ENCODE results near the gene KIR2DL1.
"Not testable (repeated sequence)": the region's sequence is repeated elsewhere in the genome, so short reads cannot be mapped to it uniquely, and the experiment has no call there.

The KIR2DL1 gene

GRCh38 chr19:54769646-54770045, at the start of gene KIR2DL1:
TSS of gene KIR2DL1 (plus strand) at chr19:54769793. CDS start at chr19:54769851, 58 bp downstream.
- not testable (repeated sequence) for H3K4me1 Mint-ChIP-seq (ENCODE audit: low read depth); H3K27me3 Mint-ChIP-seq; H3K36me3 Mint-ChIP-seq; H3K27ac Mint-ChIP-seq; H3K4me3 Mint-ChIP-seq; H3K9me3 Mint-ChIP-seq (ENCODE audit: low read depth)

GRCh38 chr19:54724142-54724541, 45.5 kb upstream of the KIR2DL1 start, which contains the start of gene KIR3DL3:
TSS of gene KIR3DL3 (plus strand) at chr19:54724442. CDS start at chr19:54724497, 55 bp downstream.
- Mint-ChIP-seq H3K4me1 (ENCODE audit: low read depth) (no peaks in the 10 kb centered on the region), H3K27me3 (peaks cover 4% of the 10 kb centered on the region), H3K27ac (no peak within 1 kb of the TSS), H3K36me3 (peaks cover 2% of the 10 kb centered on the region), H3K4me3 (no peak within 1 kb of the TSS), H3K9me3 (ENCODE audit: low read depth) (peaks cover 28% of the 10 kb centered on the region)

- Mint-ChIP-seq H3K4me1 (ENCODE audit: low read depth) (no peaks in the 10 kb centered on the region), H3K27me3 (peaks cover 4% of the 10 kb centered on the region), H3K4me3 (no peak overlapping the region), H3K36me3 (peaks cover 2% of the 10 kb centered on the region), H3K9me3 (ENCODE audit: low read depth) (peaks cover 23% of the 10 kb centered on the region), H3K27ac (no peak overlapping the region)
Measured at GRCh38 chr19:54724644-54725043, 44.9 kb upstream of the KIR2DL1 start.

GRCh38 chr19:54725321-54725720, 44.3 kb upstream of the KIR2DL1 start:
- Mint-ChIP-seq H3K27me3 (peaks cover 4% of the 10 kb centered on the region), H3K4me1 (ENCODE audit: low read depth) (no peaks in the 10 kb centered on the region), H3K4me3 (no peak overlapping the region), H3K9me3 (ENCODE audit: low read depth) (peaks cover 16% of the 10 kb centered on the region), H3K27ac (no peak overlapping the region), H3K36me3 (peaks cover 2% of the 10 kb centered on the region)

- Mint-ChIP-seq H3K9me3 (ENCODE audit: low read depth) (peaks cover 4% of the 10 kb centered on the region), H3K4me3 (no peak overlapping the region), H3K4me1 (ENCODE audit: low read depth) (no peaks in the 10 kb centered on the region), H3K27ac (no peak overlapping the region), H3K27me3 (peaks cover 11% of the 10 kb centered on the region), H3K36me3 (no peaks in the 10 kb centered on the region)
Measured at GRCh38 chr19:54727562-54727961, 42.0 kb upstream of the KIR2DL1 start.

DNA sequence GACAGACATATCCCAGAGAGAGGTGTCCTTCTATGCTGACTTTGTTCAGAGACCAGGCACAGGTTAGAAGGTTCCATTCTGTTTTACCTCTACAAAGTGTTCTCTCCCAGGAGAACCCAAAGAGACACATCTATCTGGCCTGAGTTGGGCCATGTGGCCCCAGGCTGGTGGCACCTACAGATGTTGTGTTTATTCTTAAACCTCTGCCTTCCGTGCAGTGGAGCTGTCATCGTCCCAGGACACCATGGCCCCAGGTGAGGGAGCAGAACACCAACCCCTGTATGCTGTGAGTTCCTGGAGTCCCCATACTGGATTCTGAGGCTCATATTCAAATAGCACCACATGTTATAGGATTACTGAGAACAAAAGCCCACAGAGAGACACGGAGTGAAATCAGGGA, 41.4 kb upstream of the KIR2DL1 start:
- peaks cover 3% of the 10 kb centered on the region for H3K9me3 Mint-ChIP-seq (ENCODE audit: low read depth)
- no peak overlapping the region for H3K4me3 Mint-ChIP-seq
- no peak overlapping the region for H3K27ac Mint-ChIP-seq
- H3K36me3 Mint-ChIP-seq: no peaks in the 10 kb centered on the region
- H3K27me3 Mint-ChIP-seq: peaks cover 11% of the 10 kb centered on the region
- no peaks in the 10 kb centered on the region for H3K4me1 Mint-ChIP-seq (ENCODE audit: low read depth)

GRCh38 chr19:54729416-54730188, 40.0 kb upstream of the KIR2DL1 start:
- Mint-ChIP-seq H3K27ac (no peak overlapping the region), H3K4me3 (no peak overlapping the region), H3K36me3 (no peaks in the 10 kb centered on the region), H3K9me3 (ENCODE audit: low read depth) (no peaks in the 10 kb centered on the region), H3K4me1 (ENCODE audit: low read depth) (no peaks in the 10 kb centered on the region), H3K27me3 (peaks cover 11% of the 10 kb centered on the region)

GRCh38 chr19:54731191-54731590, 38.4 kb upstream of the KIR2DL1 start:
- no peaks in the 10 kb centered on the region for H3K4me1 Mint-ChIP-seq (ENCODE audit: low read depth)

DNA sequence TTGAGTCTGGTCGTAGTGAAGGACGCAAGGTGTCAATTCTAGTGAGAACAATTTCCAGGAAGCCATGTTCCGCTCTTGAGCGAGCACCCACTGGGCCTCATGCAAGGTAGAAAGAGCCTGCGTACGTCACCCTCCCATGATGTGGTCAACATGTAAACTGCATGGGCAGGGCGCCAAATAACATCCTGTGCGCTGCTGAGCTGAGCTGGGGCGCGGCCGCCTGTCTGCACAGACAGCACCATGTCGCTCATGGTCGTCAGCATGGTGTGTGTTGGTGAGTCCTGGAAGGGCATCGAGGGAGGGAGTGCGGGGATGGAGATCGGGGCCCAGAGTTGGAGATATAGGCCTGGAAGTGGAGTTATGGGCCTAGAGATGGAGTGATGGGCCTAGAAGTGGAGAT, 31.3 kb upstream of the KIR2DL1 start, which contains the start of gene KIR2DL3:
Gene KIR2DL3 (plus strand): TSS at position 208 of the 400 bp plus-strand sequence. CDS start 33 bp downstream, at position 241.
- not testable (repeated sequence) for H3K27me3 Mint-ChIP-seq; H3K9me3 Mint-ChIP-seq (ENCODE audit: low read depth); H3K27ac Mint-ChIP-seq; H3K36me3 Mint-ChIP-seq; H3K4me1 Mint-ChIP-seq (ENCODE audit: low read depth); H3K4me3 Mint-ChIP-seq

More at GRCh38 chr19:54731191-54731590, 38.4 kb upstream of the KIR2DL1 start:
- Mint-ChIP-seq H3K4me3 (no peak overlapping the region), H3K9me3 (ENCODE audit: low read depth) (no peaks in the 10 kb centered on the region), H3K27ac (no peak overlapping the region), H3K36me3 (no peaks in the 10 kb centered on the region), H3K27me3 (peaks cover 13% of the 10 kb centered on the region)

DNA sequence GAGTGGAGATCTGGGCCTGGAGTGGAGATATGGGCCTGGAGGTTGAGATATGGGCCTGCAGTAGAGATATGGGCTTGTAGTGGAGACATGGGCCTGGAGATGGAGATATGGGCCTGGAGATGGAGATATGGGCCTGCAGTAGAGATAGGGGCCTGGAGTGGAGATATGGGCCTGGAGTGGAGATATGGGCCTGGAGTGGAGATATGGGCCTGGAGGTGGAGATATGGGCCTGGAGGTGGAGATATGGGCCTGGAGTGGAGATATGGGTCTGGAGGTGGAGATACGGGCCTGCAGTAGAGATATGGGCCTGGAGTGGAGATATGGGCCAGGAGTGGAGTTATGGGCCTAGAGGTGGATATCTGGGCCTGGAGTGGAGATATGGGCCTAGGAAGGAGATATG, 30.9 kb upstream of the KIR2DL1 start:
- no peak overlapping the region for H3K4me3 Mint-ChIP-seq

GRCh38 chr19:54739587-54740497, 29.8 kb upstream of the KIR2DL1 start:
- H3K27ac Mint-ChIP-seq: no peak overlapping the region
- H3K9me3 Mint-ChIP-seq (ENCODE audit: low read depth): no peaks in the 10 kb centered on the region
- no peak overlapping the region for H3K4me3 Mint-ChIP-seq
- H3K36me3 Mint-ChIP-seq: no peaks in the 10 kb centered on the region
- H3K4me1 Mint-ChIP-seq (ENCODE audit: low read depth): no peaks in the 10 kb centered on the region
- peaks cover 11% of the 10 kb centered on the region for H3K27me3 Mint-ChIP-seq

More for the DNA sequence above, 30.9 kb upstream of the KIR2DL1 start:
- H3K36me3 Mint-ChIP-seq: no peaks in the 10 kb centered on the region
- H3K27ac Mint-ChIP-seq: no peak overlapping the region
- no peaks in the 10 kb centered on the region for H3K4me1 Mint-ChIP-seq (ENCODE audit: low read depth)
- peaks cover 8% of the 10 kb centered on the region for H3K27me3 Mint-ChIP-seq
- no peaks in the 10 kb centered on the region for H3K9me3 Mint-ChIP-seq (ENCODE audit: low read depth)

DNA sequence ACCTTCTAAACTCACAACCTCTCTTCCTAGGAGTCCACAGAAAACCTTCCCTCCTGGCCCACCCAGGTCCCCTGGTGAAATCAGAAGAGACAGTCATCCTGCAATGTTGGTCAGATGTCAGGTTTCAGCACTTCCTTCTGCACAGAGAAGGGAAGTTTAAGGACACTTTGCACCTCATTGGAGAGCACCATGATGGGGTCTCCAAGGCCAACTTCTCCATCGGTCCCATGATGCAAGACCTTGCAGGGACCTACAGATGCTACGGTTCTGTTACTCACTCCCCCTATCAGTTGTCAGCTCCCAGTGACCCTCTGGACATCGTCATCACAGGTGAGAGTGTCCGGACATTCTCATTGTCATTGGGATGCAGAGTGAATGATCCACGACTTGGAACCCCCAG, 27.6 kb upstream of the KIR2DL1 start:
- not testable (repeated sequence) for H3K36me3 Mint-ChIP-seq; H3K4me3 Mint-ChIP-seq; H3K27ac Mint-ChIP-seq; H3K4me1 Mint-ChIP-seq (ENCODE audit: low read depth); H3K27me3 Mint-ChIP-seq; H3K9me3 Mint-ChIP-seq (ENCODE audit: low read depth)

DNA sequence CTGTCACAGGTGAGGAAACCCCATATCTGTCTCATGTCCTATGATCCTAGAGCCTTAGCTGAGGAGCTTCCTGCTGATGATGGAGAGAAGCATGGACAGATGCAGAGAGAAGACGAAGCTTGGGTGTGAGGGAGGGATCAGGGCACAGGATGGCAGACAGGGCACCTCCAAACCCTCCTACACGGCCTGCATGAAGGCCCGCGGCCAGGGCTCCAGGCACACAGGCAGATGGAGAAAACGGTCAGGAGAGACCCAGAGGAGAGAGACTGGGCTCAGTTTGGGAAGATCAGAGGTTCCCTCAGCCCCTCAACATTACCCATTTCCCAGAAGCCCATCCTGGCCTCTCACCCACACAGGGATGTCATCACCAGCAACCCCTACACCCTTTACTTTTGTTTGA, 25.5 kb upstream of the KIR2DL1 start:
- H3K27me3 Mint-ChIP-seq: peaks cover 13% of the 10 kb centered on the region
- not testable (repeated sequence) for H3K4me1 Mint-ChIP-seq (ENCODE audit: low read depth); H3K9me3 Mint-ChIP-seq (ENCODE audit: low read depth); H3K4me3 Mint-ChIP-seq; H3K27ac Mint-ChIP-seq; H3K36me3 Mint-ChIP-seq

GRCh38 chr19:54747614-54748322, 21.8 kb upstream of the KIR2DL1 start:
- not testable (repeated sequence) for H3K4me1 Mint-ChIP-seq (ENCODE audit: low read depth); H3K36me3 Mint-ChIP-seq; H3K4me3 Mint-ChIP-seq; H3K27me3 Mint-ChIP-seq; H3K27ac Mint-ChIP-seq; H3K9me3 Mint-ChIP-seq (ENCODE audit: low read depth)

GRCh38 chr19:54750276-54750675, 19.3 kb upstream of the KIR2DL1 start:
- H3K4me3 Mint-ChIP-seq; H3K27ac Mint-ChIP-seq; H3K36me3 Mint-ChIP-seq; H3K27me3 Mint-ChIP-seq; H3K9me3 Mint-ChIP-seq (ENCODE audit: low read depth); H3K4me1 Mint-ChIP-seq (ENCODE audit: low read depth): not testable (repeated sequence)

Measured in activated naive CD8-positive, alpha-beta T cell (primary cell).